GM12878 (cell line): ENCODE measurements around the gene SSBP3. TPM values are rescaled to one million over a fixed set of nuclear protein-coding genes. Genes with fewer than 3 reads are reported as not detected.

Source experiments
- ATAC-seq: fragments of 200-7000 bp; cut with Tn5 transposase; 3 replicates; pipeline ENCODE4 v1.9.1; 2020; ENCODE audit warnings: mild to moderate bottlenecking, moderate library complexity
- BruUV-seq: library from RNA; stranded (reverse); fragments of 400-500 nt; replicated peaks from 2 replicates; lab custom pipeline; 2021; lab: Mats Ljungman, UMichigan
- CTCF ChIA-PET: fragments of 300-600 bp; sonication (Branson Sonifier 250); formaldehyde crosslinking; extraction: SDS; loops from one replicate; lab custom pipeline; 2021; ENCODE audit warnings: inconsistent platforms; lab: Yijun Ruan, JAX
- POLR2A ChIA-PET: fragments of 350-600 bp; formaldehyde crosslinking; extraction: SDS; loops from one replicate; lab custom pipeline; 2021; ENCODE audit warnings: inconsistent platforms; lab: Charles Lee
- RAD21 ChIA-PET: fragments of 300-600 bp; sonication (Branson Sonifier 250); formaldehyde crosslinking; loops from one replicate; lab custom pipeline; 2023; ENCODE audit warnings: antibody characterized with exemption; ENCODE audit not compliant: unreplicated experiment; lab: Charles Lee
- SMC1A ChIA-PET: fragments of 300-600 bp; sonication (Branson Sonifier 250); formaldehyde crosslinking; loops from one replicate; lab custom pipeline; 2023; ENCODE audit not compliant: unreplicated experiment, uncharacterized antibody; lab: Charles Lee
- DNase-seq: peaks from one replicate; pipeline ENCODE4 v3.0.0-alpha.2; 2011; ENCODE audit warnings: low read depth, low spot score
- FAIRE-seq: peaks from 3 replicates; lab custom pipeline; 2011; peaks lifted over from hg19 to GRCh38; lab: Jason Lieb, UNC
- H2AFZ ChIP-seq: 2 replicates; pipeline ENCODE4 v1.6.0; 2011; ENCODE audit warnings: low read depth, low read length, control low read depth; ENCODE audit not compliant: control insufficient read depth
- H3K27ac ChIP-seq: 2 replicates; pipeline ENCODE4 v1.5.1; 2011; ENCODE audit warnings: control low read depth; ENCODE audit not compliant: control insufficient read depth, insufficient read depth
- H3K27me3 ChIP-seq, 2 experiments: replicated peaks in 1 of 2; 2 replicates each; pipeline versions ENCODE4 v1.6.0 to v1.6.1; 2011; ENCODE audit warnings: low read length in 1 of 2; ENCODE audit not compliant: control insufficient read depth in 2 of 2, insufficient read depth in 2 of 2
- H3K36me3 ChIP-seq, 2 experiments: 2 replicates each; pipeline ENCODE4 v1.5.1; 2011; ENCODE audit warnings: low read length in 1 of 2; ENCODE audit not compliant: control insufficient read depth in 2 of 2, insufficient read depth in 2 of 2
- H3K4me1 ChIP-seq: 2 replicates; pipeline ENCODE4 v1.6.1; 2011; ENCODE audit warnings: mild to moderate bottlenecking, low read length, moderate library complexity, mixed read lengths; ENCODE audit not compliant: control insufficient read depth, insufficient read depth
- H3K4me2 ChIP-seq: 2 replicates; pipeline ENCODE4 v1.6.0; 2011; ENCODE audit warnings: control low read depth; ENCODE audit not compliant: control insufficient read depth, insufficient read depth
- H3K4me3 ChIP-seq: fragments of 200-600 bp; sonication (generic); 2 replicates; pipeline ENCODE4 v1.5.1; 2016
- H3K79me2 ChIP-seq: 2 replicates; pipeline ENCODE4 v1.6.0; 2011; ENCODE audit warnings: low read length; ENCODE audit not compliant: control insufficient read depth, insufficient read depth
- H3K9ac ChIP-seq: 2 replicates; pipeline ENCODE4 v1.8.0; 2011; ENCODE audit warnings: low read length, control low read depth, mixed read lengths; ENCODE audit not compliant: control insufficient read depth, insufficient read depth
- H3K9me3 ChIP-seq: replicated peaks from 3 replicates; pipeline ENCODE4 v1.5.1; 2011; ENCODE audit warnings: mild to moderate bottlenecking, low read length; ENCODE audit not compliant: control insufficient read depth, insufficient read depth
- H4K20me1 ChIP-seq: 2 replicates; pipeline ENCODE4 v1.6.0; 2011; ENCODE audit not compliant: control insufficient read depth, insufficient read depth
- CBX5 ChIP-seq: sonication (generic); IDR thresholded peaks from 2 replicates; pipeline ENCODE4 v1.6.1; 2016; ENCODE audit warnings: low read depth, moderate library complexity, mild to moderate bottlenecking, inconsistent platforms
- CREB1 ChIP-seq: IDR thresholded peaks from 2 replicates; pipeline ENCODE4 v1.6.1; 2012; ENCODE audit warnings: low read depth, mild to moderate bottlenecking, inconsistent platforms
- EP300 ChIP-seq, 2 experiments: fragments of 150-350 bp in 1 of 2; IDR thresholded peaks; 2 replicates each; pipeline ENCODE4 v1.6.1; 2011 to 2012; ENCODE audit warnings: low read depth in 2 of 2, low read length in 2 of 2, borderline replicate concordance in 1 of 2, improper control_type of control experiment in 1 of 2, inconsistent platforms in 1 of 2; ENCODE audit not compliant: control insufficient read depth in 1 of 2
- GATAD2B ChIP-seq: fragments of 450-650 bp; conservative IDR thresholded peaks from 2 replicates; pipeline ENCODE4 v1.6.1; 2017; ENCODE audit warnings: low read depth, mild to moderate bottlenecking, moderate library complexity
- LARP7 ChIP-seq: fragments of 450-650 bp; IDR thresholded peaks from 2 replicates; pipeline ENCODE4 v1.6.1; 2017; ENCODE audit warnings: mild to moderate bottlenecking
- MYB ChIP-seq: fragments of 150-350 bp; IDR thresholded peaks from 2 replicates; pipeline ENCODE4 v1.6.1; 2014; ENCODE audit warnings: mild to moderate bottlenecking, low read depth, low read length, borderline replicate concordance
- MYC ChIP-seq: IDR thresholded peaks from 2 replicates; pipeline ENCODE4 v1.6.1; 2011; ENCODE audit warnings: mild to moderate bottlenecking, low read length, moderate library complexity, inconsistent platforms; ENCODE audit not compliant: insufficient read depth, insufficient replicate concordance, insufficient read length, severe bottlenecking
- REST ChIP-seq: IDR thresholded peaks from 2 replicates; pipeline ENCODE4 v1.6.1; 2012; ENCODE audit warnings: mild to moderate bottlenecking, low read depth, low read length
- SRF ChIP-seq, 2 experiments: IDR thresholded peaks; 2 replicates each; pipeline ENCODE4 v1.6.1; 2011; ENCODE audit warnings: low read depth in 2 of 2, low read length in 2 of 2, mild to moderate bottlenecking in 1 of 2, moderate library complexity in 1 of 2
- TAF1 ChIP-seq: IDR thresholded peaks from 2 replicates; pipeline ENCODE4 v1.6.1; 2011; ENCODE audit warnings: mild to moderate bottlenecking, low read depth, low read length, borderline replicate concordance
- ZBTB40 ChIP-seq: fragments of 450-650 bp; IDR thresholded peaks from 2 replicates; pipeline ENCODE4 v1.6.1; 2016; ENCODE audit warnings: mild to moderate bottlenecking, moderate library complexity, borderline replicate concordance
- WGBS: methylation state at CpG from one replicate; pipeline ENCODE4 v1.1.6; 2016; ENCODE audit warnings: low lambda C conversion rate; ENCODE audit not compliant: insufficient replicate concordance, insufficient coverage; ENCODE audit errors: missing lambda C conversion rate; 5-methylcytosine and 5-hydroxymethylcytosine counted together
- in situ Hi-C: fragments of 300-500 bp; cut with MboI; formaldehyde crosslinking; loops from 9 replicates; pipeline ENCODE4 v1.14.3; 2018; ENCODE audit warnings: mixed read lengths
- intact Hi-C: fragments of 100-400 bp; cut with micrococcal nuclease; formaldehyde crosslinking; loops from one replicate; pipeline ENCODE4 v1.14.2; 2022; ENCODE audit not compliant: unreplicated experiment
- polyA plus RNA-seq, 11 experiments: library from polyadenylated mRNA; depleted of rRNA in 4 of 11; unstranded in 6 of 11; stranded (reverse) in 5 of 11; fragments of >200 nt; fragmentation: Nextera tagmentation in 4 of 11; fragmentation: Illumina TruSeq in 1 of 11; extraction: Ambion mirVana in 4 of 11; extraction: Trizol in 1 of 11; gene quantifications; 1 replicate in 1 of 11; 2 replicates in 10 of 11; pipeline versions ENCODE4 v1.2.1 to v1.2.3, GENCODE V29; 2011 to 2016; ENCODE audit warnings: inconsistent platforms in 2 of 11, missing spikeins in 2 of 11, low read depth in 1 of 11
- total RNA-seq, 4 experiments: library from RNA; depleted of rRNA in 3 of 4; stranded (reverse); fragments of >200 nt in 3 of 4; fragmentation: Illumina TruSeq in 1 of 4; extraction: Trizol in 1 of 4; gene quantifications; 2 replicates each; pipeline versions ENCODE4 v1.2.1 to v1.2.3, GENCODE V29; 2013 to 2021

The SSBP3 gene
- total and polyA plus RNA-seq, 10 of the 15 experiments (the other 5 are each of a cell fraction or from before 2014, with no cell fraction given) = 4.1 to 51.7 (median 17.1) TPM

GRCh38 chr1:54415533-54415932 is 9.3 kb upstream of the SSBP3 start:
- Histone ChIP-seq H2AFZ (no peak overlapping the region), H3K9me3 (no peaks in the 10 kb centered on the region), H3K4me1 (no peaks in the 10 kb centered on the region), H3K27ac (no peak overlapping the region), H3K27me3 (no peaks in the 10 kb centered on the region; a peak in 1 of 4 replicates), H3K4me2 (no peak overlapping the region), H3K9ac (no peak overlapping the region), H3K79me2 (no peaks in the 10 kb centered on the region), H3K36me3 (no peaks in the 10 kb centered on the region), H4K20me1 (no peaks in the 10 kb centered on the region), H3K4me3 (no peak overlapping the region)
- intact Hi-C loops = no loop called here
- DNase-seq (no peak), FAIRE-seq (no peak), ATAC-seq (no peak)
- POLR2A ChIA-PET = no interaction called here
- TF ChIP-seq EP300 (IDR thresholded peaks at IDR 0.05; ENCODE audit: borderline replicate concordance in 1 of 2, control insufficient read depth in 1 of 2, low read depth in 2 of 2, low read length in 2 of 2) (no peak), SRF (IDR thresholded peaks at IDR 0.05; ENCODE audit: low read depth in 2 of 2, low read length in 2 of 2) (no peak), LARP7 (no peak), MYC (no peak), GATAD2B (no peak), ZBTB40 (no peak), MYB (no peak), TAF1 (no peak), REST (no peak), CBX5 (no peak), CREB1 (no peak)
- BruUV-seq = no TSS peak
- in situ Hi-C loops = no loop called here
- RAD21 ChIA-PET = no interaction called here
- 61% methylated on average over 3 of the region's 3 CpGs for WGBS
- SMC1A ChIA-PET = no interaction called here
- CTCF ChIA-PET = no interaction called here
